ENCODE data around the gene PRDM4. TPM values are rescaled to one million over a fixed set of nuclear protein-coding genes. Genes with fewer than 3 reads are reported as not detected.
"Not testable (repeated sequence)": the region's sequence is repeated elsewhere in the genome, so short reads cannot be mapped to it uniquely, and the experiment has no call there.

Gene PRDM4
- total and polyA plus RNA-seq, 2 experiments from 2014 or later = 25.9 to 38.7 TPM

DNA sequence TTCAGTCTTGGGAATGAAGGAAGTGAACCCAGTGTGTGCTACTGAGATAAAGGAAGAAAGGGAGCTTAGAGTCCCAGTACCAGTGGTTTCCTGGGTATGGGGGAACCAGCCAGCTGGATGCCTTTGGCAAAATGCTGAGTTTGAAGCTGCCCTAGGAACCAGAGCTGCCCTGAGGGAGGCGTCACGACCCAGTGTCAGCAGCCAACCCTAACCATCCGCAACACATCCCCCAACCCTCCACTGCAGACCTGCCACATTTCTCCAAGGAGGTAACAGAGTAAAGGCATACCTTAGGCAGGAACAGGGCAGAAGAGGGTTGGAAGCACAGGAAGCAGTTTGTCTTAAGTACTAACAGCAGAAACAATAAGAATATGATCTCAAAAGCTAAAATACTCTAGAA, 28.6 kb downstream of the PRDM4 start:
- H4K20me1 ChIP-seq (ENCODE audit: insufficient read depth, poor library complexity, severe bottlenecking) = peaks cover 4% of the 10 kb centered on the region
- H3K4me2 ChIP-seq = no peak overlapping the region
- DNase-seq (ENCODE audit: low spot score) = no peak
- 89% methylated on average over 3 of the region's 3 CpGs for WGBS (ENCODE audit: low lambda C conversion rate, missing lambda C conversion rate)
- H3K9me3 ChIP-seq (ENCODE audit: low read depth) = no peaks in the 10 kb centered on the region
- no peaks in the 10 kb centered on the region for H3K27me3 ChIP-seq
- H3K9me2 ChIP-seq (replicated peaks; ENCODE audit: insufficient read depth) = no peaks in the 10 kb centered on the region
- no peaks in the 10 kb centered on the region for H3K4me1 ChIP-seq (ENCODE audit: insufficient read depth)
- H3K27ac ChIP-seq = no peak overlapping the region
- TF ChIP-seq EZH2 (IDR thresholded peaks at IDR 0.05; ENCODE audit: borderline replicate concordance) = no peak
- TF ChIP-seq, protein P1, sequence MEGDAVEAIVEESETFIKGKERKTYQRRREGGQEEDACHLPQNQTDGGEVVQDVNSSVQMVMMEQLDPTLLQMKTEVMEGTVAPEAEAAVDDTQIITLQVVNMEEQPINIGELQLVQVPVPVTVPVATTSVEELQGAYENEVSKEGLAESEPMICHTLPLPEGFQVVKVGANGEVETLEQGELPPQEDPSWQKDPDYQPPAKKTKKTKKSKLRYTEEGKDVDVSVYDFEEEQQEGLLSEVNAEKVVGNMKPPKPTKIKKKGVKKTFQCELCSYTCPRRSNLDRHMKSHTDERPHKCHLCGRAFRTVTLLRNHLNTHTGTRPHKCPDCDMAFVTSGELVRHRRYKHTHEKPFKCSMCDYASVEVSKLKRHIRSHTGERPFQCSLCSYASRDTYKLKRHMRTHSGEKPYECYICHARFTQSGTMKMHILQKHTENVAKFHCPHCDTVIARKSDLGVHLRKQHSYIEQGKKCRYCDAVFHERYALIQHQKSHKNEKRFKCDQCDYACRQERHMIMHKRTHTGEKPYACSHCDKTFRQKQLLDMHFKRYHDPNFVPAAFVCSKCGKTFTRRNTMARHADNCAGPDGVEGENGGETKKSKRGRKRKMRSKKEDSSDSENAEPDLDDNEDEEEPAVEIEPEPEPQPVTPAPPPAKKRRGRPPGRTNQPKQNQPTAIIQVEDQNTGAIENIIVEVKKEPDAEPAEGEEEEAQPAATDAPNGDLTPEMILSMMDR (IDR thresholded peaks at IDR 0.05; ENCODE audit: poor library complexity) = no peak
- TF ChIP-seq EZH2phosphoT487 (IDR thresholded peaks at IDR 0.05; ENCODE audit: low read depth, severe bottlenecking, unreplicated experiment) = no peak
- peaks cover 3% of the 10 kb centered on the region for H3K36me3 ChIP-seq (replicated peaks; ENCODE audit: insufficient read depth, low read depth)
- H3K4me3 ChIP-seq = no peak overlapping the region
- no peak overlapping the region for H2AFZ ChIP-seq
- no peaks in the 10 kb centered on the region for H3K79me2 ChIP-seq

DNA sequence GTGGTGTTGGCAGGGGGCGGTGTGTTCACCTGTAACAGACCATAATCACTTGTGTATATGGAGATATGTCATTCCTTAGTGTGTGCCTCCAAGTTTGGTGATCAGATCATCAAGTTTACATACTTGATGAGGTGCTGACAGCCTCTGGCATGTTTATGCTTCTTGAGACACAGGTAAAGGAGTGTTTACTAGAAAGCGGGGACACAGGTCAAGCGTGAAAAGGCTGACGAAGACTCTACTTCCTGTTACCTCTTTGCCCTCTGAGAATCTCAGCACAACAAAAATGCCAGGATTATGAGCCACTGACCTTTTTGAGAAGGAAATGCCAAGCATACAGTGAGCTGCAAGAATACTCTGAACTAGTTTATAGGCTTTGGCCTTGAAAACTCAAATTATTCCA, 29.6 kb downstream of the PRDM4 start:
- 75% methylated on average over 4 of the region's 4 CpGs for WGBS (ENCODE audit: low lambda C conversion rate, missing lambda C conversion rate)
- Histone ChIP-seq H3K27ac (no peak overlapping the region), H3K4me2 (no peak overlapping the region), H3K4me3 (no peak overlapping the region), H3K9me3 (ENCODE audit: low read depth) (no peaks in the 10 kb centered on the region), H2AFZ (no peak overlapping the region), H3K36me3 (replicated peaks; ENCODE audit: insufficient read depth, low read depth) (peaks cover under 1% of the 10 kb centered on the region), H3K9me2 (replicated peaks; ENCODE audit: insufficient read depth) (no peaks in the 10 kb centered on the region), H3K4me1 (ENCODE audit: insufficient read depth) (no peaks in the 10 kb centered on the region), H3K79me2 (no peaks in the 10 kb centered on the region), H4K20me1 (ENCODE audit: insufficient read depth, poor library complexity, severe bottlenecking) (peaks cover 4% of the 10 kb centered on the region), H3K27me3 (no peaks in the 10 kb centered on the region)
- DNase-seq (ENCODE audit: low spot score) = no peak
- TF ChIP-seq EZH2 (IDR thresholded peaks at IDR 0.05; ENCODE audit: borderline replicate concordance) = no peak
- TF ChIP-seq, protein P1 (IDR thresholded peaks at IDR 0.05; ENCODE audit: poor library complexity) = no peak
- no peak for TF ChIP-seq EZH2phosphoT487 (IDR thresholded peaks at IDR 0.05; ENCODE audit: low read depth, severe bottlenecking, unreplicated experiment)

DNA sequence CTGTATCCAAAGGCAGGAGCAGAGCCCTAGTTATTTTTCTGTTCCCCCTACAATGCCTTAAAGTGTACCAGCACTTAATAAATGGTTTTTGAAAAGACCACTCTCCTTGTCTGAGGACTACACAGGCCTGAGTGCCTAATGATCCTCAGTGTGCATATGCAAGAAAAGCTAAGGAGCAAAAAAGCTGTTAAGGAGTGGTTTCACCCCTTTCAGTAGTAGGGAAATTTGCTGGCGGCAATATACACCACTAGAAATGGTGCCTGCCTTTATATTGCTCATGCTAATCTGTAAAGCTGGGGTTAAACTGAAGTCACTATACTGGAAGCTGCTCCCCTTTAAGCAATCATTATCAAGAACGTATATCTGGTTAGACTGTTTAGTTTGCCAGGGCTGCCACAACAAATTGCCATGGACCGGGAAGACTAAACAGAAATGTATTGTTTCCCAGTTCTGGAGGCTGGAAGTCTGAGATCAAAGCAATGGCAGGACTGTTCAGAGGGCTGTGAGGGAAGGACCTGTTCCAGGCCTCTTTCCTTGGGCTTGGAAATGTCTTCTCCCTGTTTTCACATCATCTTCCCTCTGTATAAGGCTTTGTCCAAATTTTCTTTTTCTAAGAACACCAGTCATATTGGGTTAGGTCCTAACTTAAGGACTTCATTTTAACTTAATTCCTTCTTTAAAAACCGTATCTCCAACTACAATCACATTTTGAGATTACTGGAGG, 30.2 kb downstream of the PRDM4 start:
- Histone ChIP-seq H3K4me3 (no peak overlapping the region), H3K27me3 (no peaks in the 10 kb centered on the region), H3K4me1 (ENCODE audit: insufficient read depth) (no peaks in the 10 kb centered on the region), H3K9me3 (ENCODE audit: low read depth) (no peaks in the 10 kb centered on the region), H4K20me1 (ENCODE audit: insufficient read depth, poor library complexity, severe bottlenecking) (peaks cover 4% of the 10 kb centered on the region), H2AFZ (no peak overlapping the region), H3K4me2 (no peak overlapping the region), H3K27ac (no peak overlapping the region), H3K79me2 (no peaks in the 10 kb centered on the region), H3K9me2 (replicated peaks; ENCODE audit: insufficient read depth) (no peaks in the 10 kb centered on the region), H3K36me3 (replicated peaks; ENCODE audit: insufficient read depth, low read depth) (no peaks in the 10 kb centered on the region)
- WGBS (ENCODE audit: low lambda C conversion rate, missing lambda C conversion rate) = 60% methylated on average over 4 of the region's 4 CpGs
- no peak for TF ChIP-seq EZH2phosphoT487 (IDR thresholded peaks at IDR 0.05; ENCODE audit: low read depth, severe bottlenecking, unreplicated experiment)
- DNase-seq (ENCODE audit: low spot score) = no peak

DNA sequence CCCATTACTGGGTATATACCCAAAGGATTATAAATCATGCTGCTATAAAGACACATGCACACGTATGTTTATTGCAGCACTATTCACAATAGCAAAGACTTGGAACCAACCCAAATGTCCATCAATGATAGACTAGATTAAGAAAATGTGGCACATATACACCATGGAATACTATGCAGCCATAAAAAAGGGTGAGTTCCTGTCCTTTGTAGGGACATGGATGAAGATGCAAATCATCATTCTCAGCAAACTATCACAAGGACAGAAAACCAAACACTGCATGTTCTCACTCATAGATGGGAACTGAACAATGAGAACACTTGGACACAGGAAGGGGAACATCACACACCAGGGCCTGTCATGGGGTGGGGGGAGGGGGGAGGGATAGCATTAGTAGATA, 33.2 kb downstream of the PRDM4 start:
- H3K79me2 ChIP-seq; DNase-seq (ENCODE audit: low spot score); H3K9me3 ChIP-seq (ENCODE audit: low read depth); H3K27ac ChIP-seq; H3K4me3 ChIP-seq; H2AFZ ChIP-seq; H4K20me1 ChIP-seq (ENCODE audit: insufficient read depth, poor library complexity, severe bottlenecking); H3K4me2 ChIP-seq; H3K36me3 ChIP-seq (replicated peaks; ENCODE audit: insufficient read depth, low read depth); H3K4me1 ChIP-seq (ENCODE audit: insufficient read depth); H3K27me3 ChIP-seq; H3K9me2 ChIP-seq (replicated peaks; ENCODE audit: insufficient read depth): not testable (repeated sequence)
- WGBS (ENCODE audit: low lambda C conversion rate, missing lambda C conversion rate) = no CpG with 5 or more reads among the region's 1 CpG

DNA sequence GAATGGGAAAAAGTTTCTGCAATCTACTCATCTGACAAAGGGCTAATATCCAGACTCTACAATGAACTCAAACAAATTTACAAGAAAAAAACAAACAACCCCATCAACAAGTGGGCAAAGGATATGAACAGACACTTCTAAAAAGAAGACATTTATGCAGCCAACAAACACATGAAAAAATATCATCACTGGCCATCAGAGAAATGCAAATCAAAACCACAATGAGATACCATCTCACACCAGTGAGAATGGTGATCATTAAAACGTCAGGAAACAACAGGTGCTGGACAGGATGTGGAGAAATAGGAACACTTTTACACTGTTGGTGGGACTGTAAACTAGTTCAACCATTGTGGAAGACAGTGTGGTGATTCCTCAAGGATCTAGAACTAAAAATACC, 33.6 kb downstream of the PRDM4 start:
- H3K4me1 ChIP-seq (ENCODE audit: insufficient read depth); H2AFZ ChIP-seq; H3K79me2 ChIP-seq; H3K9me2 ChIP-seq (replicated peaks; ENCODE audit: insufficient read depth); H3K4me2 ChIP-seq; H3K4me3 ChIP-seq; H3K27ac ChIP-seq; DNase-seq (ENCODE audit: low spot score); H3K27me3 ChIP-seq; H3K36me3 ChIP-seq (replicated peaks; ENCODE audit: insufficient read depth, low read depth); H3K9me3 ChIP-seq (ENCODE audit: low read depth); H4K20me1 ChIP-seq (ENCODE audit: insufficient read depth, poor library complexity, severe bottlenecking): not testable (repeated sequence)
- 92% methylated on average over 1 of the region's 1 CpG for WGBS (ENCODE audit: low lambda C conversion rate, missing lambda C conversion rate)

Data from hepatocyte (in vitro differentiated cells).